Body of pancreas (tissue), 4 donors: ENCODE measurements around the gene CAPZA2.

ENCODE experiments used
- POLR2A ChIP-seq, 3 donors: fragments of 450-650 bp; IDR thresholded peaks; one replicate each; pipeline ENCODE4 v1.6.1; 2016; ENCODE audit warnings: antibody characterized with exemption in 3 of 3, mild to moderate bottlenecking in 2 of 3
- TF ChIP-seq, protein P1 (sequence below), 7 experiments: fragments of 450-650 bp in 4 of 7; fragments of 200-600 bp in 3 of 7; sonication (generic) in 3 of 7; IDR thresholded peaks; one replicate each; pipeline ENCODE4 v1.5.1; 2016 to 2019; ENCODE audit warnings: antibody characterized with exemption in 7 of 7

GRCh38 chr7:116948934-116949333 is 86.5 kb downstream of the CAPZA2 start:
- no peak for TF ChIP-seq POLR2A (IDR thresholded peaks at IDR 0.05)
- TF ChIP-seq, protein P1, sequence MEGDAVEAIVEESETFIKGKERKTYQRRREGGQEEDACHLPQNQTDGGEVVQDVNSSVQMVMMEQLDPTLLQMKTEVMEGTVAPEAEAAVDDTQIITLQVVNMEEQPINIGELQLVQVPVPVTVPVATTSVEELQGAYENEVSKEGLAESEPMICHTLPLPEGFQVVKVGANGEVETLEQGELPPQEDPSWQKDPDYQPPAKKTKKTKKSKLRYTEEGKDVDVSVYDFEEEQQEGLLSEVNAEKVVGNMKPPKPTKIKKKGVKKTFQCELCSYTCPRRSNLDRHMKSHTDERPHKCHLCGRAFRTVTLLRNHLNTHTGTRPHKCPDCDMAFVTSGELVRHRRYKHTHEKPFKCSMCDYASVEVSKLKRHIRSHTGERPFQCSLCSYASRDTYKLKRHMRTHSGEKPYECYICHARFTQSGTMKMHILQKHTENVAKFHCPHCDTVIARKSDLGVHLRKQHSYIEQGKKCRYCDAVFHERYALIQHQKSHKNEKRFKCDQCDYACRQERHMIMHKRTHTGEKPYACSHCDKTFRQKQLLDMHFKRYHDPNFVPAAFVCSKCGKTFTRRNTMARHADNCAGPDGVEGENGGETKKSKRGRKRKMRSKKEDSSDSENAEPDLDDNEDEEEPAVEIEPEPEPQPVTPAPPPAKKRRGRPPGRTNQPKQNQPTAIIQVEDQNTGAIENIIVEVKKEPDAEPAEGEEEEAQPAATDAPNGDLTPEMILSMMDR (IDR thresholded peaks at IDR 0.05) = no peak
